Mesendoderm (in vitro differentiated cells): ENCODE data around the gene C10orf105.

ENCODE experiments used
- DNase-seq: peaks from one replicate; pipeline ENCODE4 v3.0.0; 2013
- H2AK5ac ChIP-seq: 2 replicates; pipeline ENCODE4 v1.6.1; 2013; ENCODE audit warnings: low read length, inconsistent platforms
- H2BK120ac ChIP-seq: 2 replicates; pipeline ENCODE4 v1.6.1; 2013; ENCODE audit warnings: low read depth, mild to moderate bottlenecking, low read length, moderate library complexity, mixed read lengths
- H2BK15ac ChIP-seq: replicated peaks from 2 replicates; pipeline ENCODE4 v1.6.1; 2013; ENCODE audit warnings: low read depth, mild to moderate bottlenecking, moderate library complexity
- H2BK5ac ChIP-seq: 2 replicates; pipeline ENCODE4 v1.6.1; 2013; ENCODE audit warnings: low read length, inconsistent platforms
- H3K18ac ChIP-seq: 2 replicates; pipeline ENCODE4 v1.6.1; 2013; ENCODE audit warnings: mild to moderate bottlenecking, low read length, mixed read lengths
- H3K23ac ChIP-seq: one replicate; pipeline ENCODE4 v1.6.1; 2013; ENCODE audit warnings: low read length
- H3K27ac ChIP-seq: 2 replicates; pipeline ENCODE4 v1.5.1; 2013; ENCODE audit warnings: low read depth, mild to moderate bottlenecking, inconsistent platforms, low read length, moderate library complexity
- H3K27me3 ChIP-seq: 2 replicates; pipeline ENCODE4 v1.6.1; 2013; ENCODE audit warnings: low read length, control low read depth, mild to moderate bottlenecking, inconsistent platforms; ENCODE audit not compliant: insufficient read depth, poor library complexity
- H3K36me3 ChIP-seq: 2 replicates; pipeline ENCODE4 v1.6.1; 2013; ENCODE audit warnings: low read length, inconsistent platforms; ENCODE audit not compliant: control insufficient read depth, insufficient read depth
- H3K4ac ChIP-seq: one replicate; pipeline ENCODE4 v1.6.1; 2013; ENCODE audit warnings: low read depth, mild to moderate bottlenecking, low read length, moderate library complexity
- H3K4me1 ChIP-seq: 2 replicates; pipeline ENCODE4 v1.6.1; 2013; ENCODE audit warnings: low read depth, low read length, inconsistent platforms; ENCODE audit not compliant: control insufficient read depth
- H3K4me2 ChIP-seq: 2 replicates; pipeline ENCODE4 v1.6.1; 2013; ENCODE audit warnings: low read length
- H3K4me3 ChIP-seq: 2 replicates; pipeline ENCODE4 v1.5.1; 2013; ENCODE audit warnings: mild to moderate bottlenecking, low read length
- H3K56ac ChIP-seq: one replicate; pipeline ENCODE4 v1.6.1; 2013; ENCODE audit warnings: low read length
- H3K79me1 ChIP-seq: 2 replicates; pipeline ENCODE4 v1.6.1; 2013; ENCODE audit warnings: low read length, inconsistent platforms
- H3K79me2 ChIP-seq: 2 replicates; pipeline ENCODE4 v1.6.1; 2013; ENCODE audit warnings: mild to moderate bottlenecking, low read length; ENCODE audit not compliant: control insufficient read depth, insufficient read depth
- H3K9ac ChIP-seq: 2 replicates; pipeline ENCODE4 v1.6.1; 2013; ENCODE audit warnings: low read length, inconsistent platforms
- H4K5ac ChIP-seq: one replicate; pipeline ENCODE4 v1.6.1; 2013; ENCODE audit warnings: low read length
- H4K8ac ChIP-seq: one replicate; pipeline ENCODE4 v1.6.1; 2013; ENCODE audit warnings: low read depth, mild to moderate bottlenecking, control low read depth, low read length, moderate library complexity
- WGBS: extraction: QIAGEN DNeasy Blood & Tissue Kit; methylation state at CpG from one replicate; pipeline ENCODE4 v1.1.7; 2013; ENCODE audit warnings: low lambda C conversion rate, missing lambda C conversion rate; ENCODE audit not compliant: insufficient coverage; ENCODE audit errors: extremely low coverage; 5-methylcytosine and 5-hydroxymethylcytosine counted together

C10orf105 gene

GRCh38 chr10:71706216-71707121 is 13.1 kb downstream of the C10orf105 start:
- Histone ChIP-seq H3K27me3 (no peaks in the 10 kb centered on the region), H2BK120ac (no peak overlapping the region), H3K4me1 (no peaks in the 10 kb centered on the region), H3K36me3 (no peaks in the 10 kb centered on the region), H3K18ac (no peak overlapping the region), H4K5ac (no peak overlapping the region), H3K4me3 (no peak overlapping the region), H3K4me2 (no peak overlapping the region), H4K8ac (no peak overlapping the region), H2AK5ac (no peak overlapping the region), H3K4ac (no peak overlapping the region), H3K79me1 (no peaks in the 10 kb centered on the region), H3K79me2 (no peaks in the 10 kb centered on the region), H2BK15ac (no peak overlapping the region), H2BK5ac (no peak overlapping the region), H3K56ac (no peak overlapping the region), H3K9ac (no peak overlapping the region), H3K27ac (no peak overlapping the region), H3K23ac (no peak overlapping the region)
- DNase-seq: no peak
- WGBS: no CpG with 5 or more reads among the region's 35 CpGs

GRCh38 chr10:71705582-71705981 is 14.0 kb downstream of the C10orf105 start:
- H3K79me2 ChIP-seq: no peaks in the 10 kb centered on the region
- no peak overlapping the region for H3K18ac ChIP-seq
- H2BK120ac ChIP-seq: no peak overlapping the region
- H3K79me1 ChIP-seq: no peaks in the 10 kb centered on the region
- WGBS: no CpG with 5 or more reads among the region's 2 CpGs
- H3K36me3 ChIP-seq: no peaks in the 10 kb centered on the region
- H3K4me2 ChIP-seq: no peak overlapping the region
- H3K23ac ChIP-seq: no peak overlapping the region
- no peak overlapping the region for H3K9ac ChIP-seq
- no peak overlapping the region for H3K4me3 ChIP-seq
- H4K8ac ChIP-seq: no peak overlapping the region
- no peak overlapping the region for H4K5ac ChIP-seq
- H3K4ac ChIP-seq: no peak overlapping the region
- H2AK5ac ChIP-seq: no peak overlapping the region
- H3K27me3 ChIP-seq: no peaks in the 10 kb centered on the region
- DNase-seq: no peak
- H3K27ac ChIP-seq: no peak overlapping the region
- no peaks in the 10 kb centered on the region for H3K4me1 ChIP-seq
- no peak overlapping the region for H2BK15ac ChIP-seq
- H3K56ac ChIP-seq: no peak overlapping the region
- H2BK5ac ChIP-seq: no peak overlapping the region

- WGBS: no CpG with 5 or more reads among the region's 18 CpGs
- H3K23ac ChIP-seq: no peak overlapping the region
- DNase-seq: no peak
- H3K79me1 ChIP-seq: no peaks in the 10 kb centered on the region
- no peaks in the 10 kb centered on the region for H3K79me2 ChIP-seq
- no peak overlapping the region for H4K5ac ChIP-seq
- H3K4me2 ChIP-seq: no peak overlapping the region
- H2AK5ac ChIP-seq: no peak overlapping the region
- no peak overlapping the region for H3K56ac ChIP-seq
- no peak overlapping the region for H3K27ac ChIP-seq
- H2BK120ac ChIP-seq: no peak overlapping the region
- H3K18ac ChIP-seq: no peak overlapping the region
- H3K27me3 ChIP-seq: no peaks in the 10 kb centered on the region
- no peak overlapping the region for H2BK15ac ChIP-seq
- H3K4me3 ChIP-seq: no peak overlapping the region
- H4K8ac ChIP-seq: no peak overlapping the region
- no peak overlapping the region for H3K4ac ChIP-seq
- no peak overlapping the region for H3K9ac ChIP-seq
- no peak overlapping the region for H2BK5ac ChIP-seq
- H3K36me3 ChIP-seq: no peaks in the 10 kb centered on the region
- H3K4me1 ChIP-seq: no peaks in the 10 kb centered on the region
These were observed 14.8 kb downstream of the C10orf105 start for GRCh38 chr10:71704816-71705215.

DNA sequence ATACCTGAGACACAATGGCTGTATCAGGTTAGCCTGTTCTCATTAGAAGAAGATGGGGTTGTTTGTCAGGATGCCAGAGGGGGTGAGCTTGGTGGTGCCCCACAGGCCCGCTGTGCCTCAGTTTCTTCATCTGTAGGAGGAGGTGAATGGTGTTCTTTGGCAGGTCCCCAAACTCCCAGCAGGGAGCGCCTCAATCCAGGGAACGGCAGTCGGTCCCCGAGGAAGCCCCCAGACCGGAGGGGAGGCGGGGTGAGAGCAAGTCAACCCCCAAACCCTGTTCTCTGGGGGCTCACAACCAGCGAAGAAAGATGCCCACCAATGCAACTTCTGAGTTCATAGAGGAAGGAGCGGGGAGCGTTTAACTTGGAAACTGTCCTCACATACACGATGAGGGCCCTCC is 16.0 kb downstream of the C10orf105 start:
- no CpG with 5 or more reads among the region's 11 CpGs for WGBS
- Histone ChIP-seq H3K36me3 (no peaks in the 10 kb centered on the region), H3K9ac (no peak overlapping the region), H3K4ac (no peak overlapping the region), H2BK5ac (no peak overlapping the region), H4K5ac (no peak overlapping the region), H3K56ac (no peak overlapping the region), H3K79me1 (no peaks in the 10 kb centered on the region), H3K4me3 (no peak overlapping the region), H3K23ac (no peak overlapping the region), H3K4me2 (no peak overlapping the region), H3K4me1 (no peaks in the 10 kb centered on the region), H3K18ac (no peak overlapping the region), H2BK120ac (no peak overlapping the region), H2BK15ac (no peak overlapping the region), H3K27me3 (no peaks in the 10 kb centered on the region), H3K79me2 (no peaks in the 10 kb centered on the region), H2AK5ac (no peak overlapping the region), H3K27ac (no peak overlapping the region), H4K8ac (no peak overlapping the region)
- DNase-seq: no peak

DNA sequence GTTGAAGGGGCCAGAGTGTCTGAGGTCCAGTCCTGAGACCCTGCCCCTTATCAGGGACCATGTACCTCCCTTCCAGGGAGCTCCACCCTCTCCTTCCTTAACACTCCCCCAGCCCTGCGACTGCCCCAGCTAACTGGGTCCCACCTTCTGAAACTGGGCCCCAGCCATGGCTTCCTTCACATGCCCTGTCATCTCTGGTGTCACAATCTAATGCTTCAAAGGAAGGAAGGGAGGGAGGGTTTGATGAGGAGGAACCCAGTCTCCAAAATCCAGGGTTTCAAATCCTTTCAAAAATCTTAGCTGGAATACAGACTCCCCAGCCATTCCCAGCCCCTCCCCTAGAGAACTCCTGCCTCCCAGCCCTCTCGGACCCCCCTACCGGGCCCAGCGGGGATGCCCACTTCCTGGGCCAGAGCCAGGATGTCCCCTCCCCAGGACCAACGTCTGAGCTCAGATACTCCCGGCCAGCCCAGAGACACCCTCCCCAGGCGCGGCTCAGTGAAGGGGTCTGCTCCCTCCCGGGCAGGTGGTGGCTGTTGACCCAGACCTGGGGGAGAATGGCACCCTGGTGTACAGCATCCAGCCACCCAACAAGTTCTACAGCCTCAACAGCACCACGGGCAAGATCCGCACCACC is 18.0 kb downstream of the C10orf105 start:
- no peak overlapping the region for H4K5ac ChIP-seq
- H3K4ac ChIP-seq: no peak overlapping the region
- H3K56ac ChIP-seq: no peak overlapping the region
- H2BK15ac ChIP-seq: no peak overlapping the region
- H3K18ac ChIP-seq: no peak overlapping the region
- no peak for DNase-seq
- no peak overlapping the region for H4K8ac ChIP-seq
- H3K79me1 ChIP-seq: no peaks in the 10 kb centered on the region
- H3K27me3 ChIP-seq: no peaks in the 10 kb centered on the region
- H2BK120ac ChIP-seq: no peak overlapping the region
- H3K36me3 ChIP-seq: no peaks in the 10 kb centered on the region
- no peak overlapping the region for H3K4me3 ChIP-seq
- no peak overlapping the region for H3K9ac ChIP-seq
- no peaks in the 10 kb centered on the region for H3K79me2 ChIP-seq
- no peaks in the 10 kb centered on the region for H3K4me1 ChIP-seq
- H3K23ac ChIP-seq: no peak overlapping the region
- no peak overlapping the region for H2AK5ac ChIP-seq
- H2BK5ac ChIP-seq: no peak overlapping the region
- WGBS: no CpG with 5 or more reads among the region's 11 CpGs
- H3K4me2 ChIP-seq: no peak overlapping the region
- no peak overlapping the region for H3K27ac ChIP-seq
